Ascending aorta (tissue), 2 donors: ENCODE data around the gene IL18. TPM values are rescaled to one million over a fixed set of nuclear protein-coding genes. Genes with fewer than 3 reads are reported as not detected.
A peak's percentile ranks its signal among the peaks of the same experiment; 100 is the strongest.

ENCODE experiments used
- DNase-seq, 2 donors: peaks; one replicate each; pipeline ENCODE4 v3.0.0-alpha.2; 2019; ENCODE audit warnings: low spot score in 2 of 2
- H3K27ac ChIP-seq, 2 donors: fragments of 200-600 bp; sonication (generic); one replicate each; pipeline ENCODE4 v1.5.1; 2016 to 2017; ENCODE audit warnings: mild to moderate bottlenecking in 1 of 2
- H3K27me3 ChIP-seq: fragments of 200-600 bp; sonication (generic); one replicate; pipeline ENCODE4 v1.5.1; 2017
- H3K36me3 ChIP-seq, 2 donors: fragments of 200-600 bp; sonication (generic); one replicate each; pipeline ENCODE4 v1.5.1; 2016
- H3K4me1 ChIP-seq, 2 donors: fragments of 200-600 bp; sonication (generic); one replicate each; pipeline ENCODE4 v1.5.1; 2016 to 2017; ENCODE audit warnings: mild to moderate bottlenecking in 1 of 2
- H3K4me3 ChIP-seq, 2 donors: fragments of 200-600 bp; sonication (generic); one replicate each; pipeline ENCODE4 v1.5.1; 2016 to 2017; ENCODE audit warnings: mild to moderate bottlenecking in 1 of 2
- H3K9me3 ChIP-seq, 2 donors: fragments of 200-600 bp; sonication (generic); one replicate each; pipeline ENCODE4 v1.5.1; 2016
- CTCF ChIP-seq, 3 experiments: fragments of 200-600 bp in 2 of 3; fragments of 450-650 bp in 1 of 3; sonication (generic) in 2 of 3; IDR thresholded peaks; one replicate each; pipeline ENCODE4 v1.5.1; 2016 to 2019; ENCODE audit warnings: antibody characterized with exemption in 3 of 3, mild to moderate bottlenecking in 1 of 3, moderate library complexity in 1 of 3
- intact Hi-C: fragments of 100-400 bp; cut with DNase I; formaldehyde crosslinking; loops from one replicate; pipeline ENCODE4 v1.15.1; 2023
- total RNA-seq: library from RNA; depleted of rRNA; stranded (reverse); fragments of >200 nt; gene quantifications from one replicate; pipeline ENCODE4 v1.1.0, GENCODE V29; 2016

IL18 gene
- 9.0 TPM for total RNA-seq

- H3K27me3 ChIP-seq: no peaks in the 10 kb centered on the region
- DNase-seq: peak in 1 of 2 donors; percentile 24
- no peaks in the 10 kb centered on the region for H3K9me3 ChIP-seq
- peak within 1 kb of the TSS; percentile 15 to 49 for H3K4me3 ChIP-seq
- no peak within 1 kb of the TSS for H3K27ac ChIP-seq
- no peaks in the 10 kb centered on the region for H3K4me1 ChIP-seq
- H3K36me3 ChIP-seq: no peaks in the 10 kb centered on the region
- no peak for TF ChIP-seq CTCF (IDR thresholded peaks at IDR 0.05)
- intact Hi-C loops: no loop called here
These were observed at the start of gene IL18 for GRCh38 chr11:112163875-112164685. IL18 (minus strand) TSS chr11:112164094; CDS start chr11:112155053, 9,041 bp downstream.

GRCh38 chr11:112212710-112213109 lies 48.8 kb upstream of the IL18 start:
- Histone ChIP-seq H3K27me3 (no peaks in the 10 kb centered on the region), H3K9me3 (no peaks in the 10 kb centered on the region), H3K36me3 (peaks cover 0 to under 1% of the 10 kb centered on the region in 2 donors), H3K4me3 (no peak overlapping the region), H3K4me1 (no peaks in the 10 kb centered on the region), H3K27ac (no peak overlapping the region)
- no peak for TF ChIP-seq CTCF (IDR thresholded peaks at IDR 0.05)
- intact Hi-C loops: no loop called here
- no peak for DNase-seq

- intact Hi-C loops: no loop called here
- no peaks in the 10 kb centered on the region for H3K36me3 ChIP-seq
- H3K9me3 ChIP-seq: no peaks in the 10 kb centered on the region
- no peak for DNase-seq
- no peak for TF ChIP-seq CTCF (IDR thresholded peaks at IDR 0.05)
- no peaks in the 10 kb centered on the region for H3K27me3 ChIP-seq
- no peak overlapping the region for H3K4me3 ChIP-seq
- H3K4me1 ChIP-seq: no peaks in the 10 kb centered on the region
- no peak overlapping the region for H3K27ac ChIP-seq
These were observed 48.4 kb upstream of the IL18 start for GRCh38 chr11:112212290-112212689.

- DNase-seq: no peak
- no peak for TF ChIP-seq CTCF (IDR thresholded peaks at IDR 0.05)
- intact Hi-C loops: no loop called here
- Histone ChIP-seq H3K27ac (no peak overlapping the region), H3K36me3 (no peaks in the 10 kb centered on the region), H3K27me3 (no peaks in the 10 kb centered on the region), H3K4me1 (no peaks in the 10 kb centered on the region), H3K4me3 (no peak overlapping the region), H3K9me3 (no peaks in the 10 kb centered on the region)
These were observed 47.6 kb upstream of the IL18 start for GRCh38 chr11:112211536-112211935.

- intact Hi-C loops: no loop called here
- no peak overlapping the region for H3K27ac ChIP-seq
These were observed 47.0 kb upstream of the IL18 start for GRCh38 chr11:112210890-112211289.

More at GRCh38 chr11:112210890-112211289, 47.0 kb upstream of the IL18 start:
- no peaks in the 10 kb centered on the region for H3K4me1 ChIP-seq
- no peaks in the 10 kb centered on the region for H3K9me3 ChIP-seq
- DNase-seq: no peak
- no peaks in the 10 kb centered on the region for H3K36me3 ChIP-seq
- TF ChIP-seq CTCF (IDR thresholded peaks at IDR 0.05): no peak
- no peak overlapping the region for H3K4me3 ChIP-seq
- no peaks in the 10 kb centered on the region for H3K27me3 ChIP-seq
